ENCODE results near the gene XDH. TPM values are rescaled to one million over a fixed set of nuclear protein-coding genes. Genes with fewer than 3 reads are reported as not detected.

XDH gene
- total RNA-seq, 1 donor from 2014 or later: 1.3 TPM

DNA sequence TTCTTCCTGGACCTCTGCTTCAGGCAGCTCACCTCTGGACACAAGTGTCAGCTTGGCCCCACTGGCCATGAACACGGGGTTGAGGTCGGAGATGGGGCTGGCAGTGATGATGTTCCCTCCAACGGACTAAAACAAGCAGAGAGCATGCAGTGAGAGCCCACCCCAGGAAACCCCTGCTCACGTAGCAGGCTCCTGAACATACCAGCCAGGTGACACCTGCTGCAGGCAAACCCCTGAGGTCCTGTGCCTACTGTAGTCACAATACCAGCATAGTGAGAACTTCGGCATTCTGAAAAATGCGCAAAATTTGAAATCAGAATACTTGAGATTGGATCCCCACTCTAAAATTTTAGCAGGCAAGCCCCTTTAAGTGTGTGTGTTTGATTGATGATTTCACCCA lies 32.9 kb downstream of the XDH start:
- Mint-ChIP-seq H3K4me3 (ENCODE audit: unreplicated experiment) (no peak overlapping the region), H3K9me3 (ENCODE audit: unreplicated experiment) (peaks cover 2% of the 10 kb centered on the region), H3K4me1 (ENCODE audit: low read depth, unreplicated experiment) (no peaks in the 10 kb centered on the region), H3K36me3 (ENCODE audit: unreplicated experiment) (no peaks in the 10 kb centered on the region), H3K27me3 (ENCODE audit: unreplicated experiment) (peaks cover 4% of the 10 kb centered on the region), H3K27ac (ENCODE audit: unreplicated experiment) (no peak overlapping the region)
- TF ChIP-seq CTCF (IDR thresholded peaks at IDR 0.05; ENCODE audit: partially characterized antibody, unreplicated experiment): no peak
- DNase-seq: no peak

DNA sequence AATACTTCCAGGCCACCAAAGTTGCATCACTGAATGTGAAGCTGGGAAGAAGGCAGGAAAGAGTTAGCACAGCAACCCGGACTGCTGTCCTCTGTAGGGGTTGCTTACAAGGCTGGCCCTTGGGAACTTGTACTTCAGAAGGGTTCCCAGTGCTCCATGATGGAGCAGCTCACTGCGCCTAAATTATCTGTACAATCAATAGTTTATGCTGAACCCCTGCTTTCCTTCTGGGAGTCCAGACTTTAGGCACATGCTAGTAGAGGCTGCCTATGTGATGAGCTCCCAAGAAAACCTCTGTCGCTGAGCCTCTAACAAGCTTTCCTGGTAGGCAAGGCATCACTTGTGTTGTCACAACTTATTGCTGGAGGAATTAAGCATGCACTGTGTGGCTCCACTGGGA lies 34.3 kb downstream of the XDH start:
- no peaks in the 10 kb centered on the region for H3K36me3 Mint-ChIP-seq (ENCODE audit: unreplicated experiment)
- no peak for DNase-seq
- no peaks in the 10 kb centered on the region for H3K4me1 Mint-ChIP-seq (ENCODE audit: low read depth, unreplicated experiment)
- peaks cover 2% of the 10 kb centered on the region for H3K9me3 Mint-ChIP-seq (ENCODE audit: unreplicated experiment)
- H3K27ac Mint-ChIP-seq (ENCODE audit: unreplicated experiment): no peak overlapping the region
- H3K4me3 Mint-ChIP-seq (ENCODE audit: unreplicated experiment): no peak overlapping the region
- no peak for TF ChIP-seq CTCF (IDR thresholded peaks at IDR 0.05; ENCODE audit: partially characterized antibody, unreplicated experiment)
- peaks cover 4% of the 10 kb centered on the region for H3K27me3 Mint-ChIP-seq (ENCODE audit: unreplicated experiment)

DNA sequence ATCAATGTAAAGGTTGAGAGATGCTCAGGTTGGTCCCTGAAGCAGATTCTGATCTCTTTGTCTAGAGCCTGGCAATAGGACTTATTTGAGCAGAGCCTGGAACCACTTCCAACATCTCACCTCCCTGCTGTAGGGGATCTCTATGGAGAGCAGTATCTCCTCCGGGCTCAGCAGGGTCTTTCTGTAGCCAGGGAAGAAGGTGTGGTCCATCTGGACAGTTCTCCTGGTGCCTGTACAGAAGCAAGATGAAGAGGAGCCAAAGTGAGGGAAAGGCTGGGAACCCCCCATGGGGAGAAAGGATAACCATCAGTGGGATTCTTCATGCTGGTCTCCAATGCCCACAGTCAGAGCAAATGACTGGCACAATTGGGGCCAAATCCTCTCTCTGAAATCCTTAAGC lies 34.8 kb downstream of the XDH start:
- no peak for DNase-seq
- H3K4me1 Mint-ChIP-seq (ENCODE audit: low read depth, unreplicated experiment): no peaks in the 10 kb centered on the region
- H3K4me3 Mint-ChIP-seq (ENCODE audit: unreplicated experiment): no peak overlapping the region
- H3K27ac Mint-ChIP-seq (ENCODE audit: unreplicated experiment): no peak overlapping the region
- H3K9me3 Mint-ChIP-seq (ENCODE audit: unreplicated experiment): peaks cover 2% of the 10 kb centered on the region
- H3K36me3 Mint-ChIP-seq (ENCODE audit: unreplicated experiment): no peaks in the 10 kb centered on the region
- TF ChIP-seq CTCF (IDR thresholded peaks at IDR 0.05; ENCODE audit: partially characterized antibody, unreplicated experiment): no peak
- H3K27me3 Mint-ChIP-seq (ENCODE audit: unreplicated experiment): peaks cover 4% of the 10 kb centered on the region

DNA sequence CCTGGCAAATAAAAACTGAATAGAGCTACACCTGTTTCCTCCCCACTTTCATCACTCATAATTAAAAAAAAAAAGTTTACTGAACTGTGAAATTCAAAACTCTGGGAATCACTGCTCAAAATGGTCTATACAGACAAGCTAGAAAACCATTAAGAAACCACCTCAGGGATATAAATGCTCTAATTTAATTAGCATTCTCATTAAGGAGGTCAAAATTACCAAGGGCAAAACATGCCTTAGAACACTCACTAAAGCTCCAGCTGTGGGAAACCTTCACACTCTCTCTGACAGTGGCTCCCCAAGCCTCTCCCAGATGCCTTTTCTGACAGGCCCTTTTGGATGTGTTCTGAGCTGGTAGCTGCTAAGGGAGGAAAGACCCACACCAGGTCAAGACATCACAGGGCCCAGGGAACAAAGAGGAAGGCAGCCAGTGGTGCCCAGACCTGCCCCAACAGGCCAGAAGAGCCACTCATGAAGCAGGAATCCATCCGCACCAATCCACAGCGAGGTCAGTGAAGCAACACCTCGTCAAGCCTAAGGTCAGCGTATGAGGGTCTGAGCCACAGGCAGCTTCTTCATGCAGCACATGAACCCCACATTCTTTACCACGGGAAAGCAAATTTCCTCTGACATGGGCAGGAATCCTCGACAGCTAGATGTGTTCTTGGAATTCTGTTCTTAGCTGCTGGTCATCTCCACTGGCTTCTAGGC lies 35.6 kb downstream of the XDH start:
- H3K36me3 Mint-ChIP-seq (ENCODE audit: unreplicated experiment): no peaks in the 10 kb centered on the region
- no peak overlapping the region for H3K27ac Mint-ChIP-seq (ENCODE audit: unreplicated experiment)
- no peak for TF ChIP-seq CTCF (IDR thresholded peaks at IDR 0.05; ENCODE audit: partially characterized antibody, unreplicated experiment)
- no peak for DNase-seq
- H3K4me3 Mint-ChIP-seq (ENCODE audit: unreplicated experiment): no peak overlapping the region
- peaks cover 6% of the 10 kb centered on the region for H3K27me3 Mint-ChIP-seq (ENCODE audit: unreplicated experiment)
- H3K9me3 Mint-ChIP-seq (ENCODE audit: unreplicated experiment): peaks cover 2% of the 10 kb centered on the region
- no peaks in the 10 kb centered on the region for H3K4me1 Mint-ChIP-seq (ENCODE audit: low read depth, unreplicated experiment)

GRCh38 chr2:31378389-31378788 lies 36.2 kb downstream of the XDH start:
- no peak for TF ChIP-seq CTCF (IDR thresholded peaks at IDR 0.05; ENCODE audit: partially characterized antibody, unreplicated experiment)
- H3K4me1 Mint-ChIP-seq (ENCODE audit: low read depth, unreplicated experiment): no peaks in the 10 kb centered on the region
- H3K36me3 Mint-ChIP-seq (ENCODE audit: unreplicated experiment): no peaks in the 10 kb centered on the region
- peaks cover 2% of the 10 kb centered on the region for H3K9me3 Mint-ChIP-seq (ENCODE audit: unreplicated experiment)
- H3K27ac Mint-ChIP-seq (ENCODE audit: unreplicated experiment): no peak overlapping the region
- H3K4me3 Mint-ChIP-seq (ENCODE audit: unreplicated experiment): no peak overlapping the region
- no peak for DNase-seq
- H3K27me3 Mint-ChIP-seq (ENCODE audit: unreplicated experiment): peaks cover 4% of the 10 kb centered on the region

Measured in glutamatergic neuron (in vitro differentiated cells).